GM21786 (cell line): ENCODE measurements around the gene GALNT3.

ENCODE experiments used
- ATAC-seq: cut with Tn5 transposase; IDR thresholded peaks from one replicate; pipeline ENCODE4 v1.9.1; 2021; ENCODE audit not compliant: unreplicated experiment

GALNT3 gene

DNA sequence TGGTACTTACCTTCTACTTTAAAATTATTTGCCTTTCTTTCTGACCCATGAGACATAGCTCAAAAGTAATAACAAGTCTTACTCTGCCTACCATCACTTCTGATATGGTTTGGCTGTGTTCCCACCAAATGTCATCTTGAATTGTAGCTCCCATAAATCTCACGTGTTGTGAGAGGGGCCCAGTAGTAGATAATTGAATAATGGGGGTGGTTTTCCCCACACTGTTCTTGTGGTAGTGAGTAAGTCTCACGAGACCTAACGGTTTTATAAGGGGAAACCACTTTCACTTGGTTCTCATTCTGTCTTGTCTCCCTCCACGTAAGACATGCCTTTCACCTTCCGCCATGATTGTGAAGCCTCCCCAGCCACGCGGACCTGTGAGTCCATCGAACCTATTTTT, 47.5 kb downstream of the GALNT3 start:
- no peak for ATAC-seq

DNA sequence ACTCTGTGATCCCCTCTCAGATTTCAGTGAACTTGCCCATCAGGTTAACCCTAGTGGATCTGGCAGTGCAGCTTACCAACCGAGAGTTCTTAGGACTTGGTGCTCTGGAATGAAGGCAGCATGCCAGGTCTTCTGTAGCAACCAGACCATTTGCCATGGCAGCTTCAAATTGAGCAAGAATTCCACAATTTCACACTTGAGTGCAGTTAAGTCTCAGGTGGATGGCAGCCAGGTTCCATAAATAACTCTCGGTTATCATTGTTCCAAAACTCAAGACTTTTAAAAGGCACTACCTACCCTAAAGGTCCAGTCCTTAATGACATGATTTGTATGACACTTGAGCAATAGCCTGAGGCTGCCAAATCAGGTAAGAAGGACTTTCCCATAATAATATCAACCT, 48.1 kb downstream of the GALNT3 start:
- ATAC-seq, result no peak

DNA sequence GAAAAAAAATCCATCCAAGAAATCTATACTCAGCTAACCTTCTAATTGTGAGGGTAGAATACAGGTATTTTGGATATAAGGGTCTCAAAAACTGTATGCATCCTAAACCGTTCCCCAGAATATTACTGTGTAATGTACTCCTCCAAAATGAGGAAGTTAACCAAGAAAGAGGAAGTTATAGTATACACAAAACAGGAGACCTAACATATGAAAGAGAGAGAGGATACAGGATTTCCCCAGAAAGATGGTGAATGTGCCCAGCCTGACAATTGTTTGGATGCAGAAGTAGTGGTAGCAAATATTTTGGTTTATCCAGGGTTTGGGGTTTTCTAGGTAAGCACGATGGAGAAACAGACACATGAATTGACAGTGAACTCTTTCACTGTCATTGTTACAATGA, 50.6 kb downstream of the GALNT3 start:
- ATAC-seq, result peak; percentile 98

DNA sequence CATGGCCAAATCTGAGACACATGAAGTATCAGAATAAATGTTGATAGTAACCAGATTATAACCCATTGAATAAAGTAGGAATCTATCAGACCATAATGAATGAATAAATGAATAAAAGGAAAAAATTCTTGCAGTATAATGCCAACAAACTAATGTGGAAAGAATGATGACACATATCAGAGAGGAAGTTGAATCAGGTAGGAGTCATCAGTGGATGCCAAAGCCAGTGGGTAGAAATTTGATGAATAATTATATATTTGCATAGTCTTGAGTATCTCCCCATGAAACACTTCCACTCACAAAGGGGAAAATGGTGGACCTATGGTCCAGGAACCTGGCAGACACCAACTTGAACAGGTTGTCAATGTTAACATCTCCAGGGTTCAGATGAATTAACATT, 68.6 kb downstream of the GALNT3 start:
- ATAC-seq, result no peak

DNA sequence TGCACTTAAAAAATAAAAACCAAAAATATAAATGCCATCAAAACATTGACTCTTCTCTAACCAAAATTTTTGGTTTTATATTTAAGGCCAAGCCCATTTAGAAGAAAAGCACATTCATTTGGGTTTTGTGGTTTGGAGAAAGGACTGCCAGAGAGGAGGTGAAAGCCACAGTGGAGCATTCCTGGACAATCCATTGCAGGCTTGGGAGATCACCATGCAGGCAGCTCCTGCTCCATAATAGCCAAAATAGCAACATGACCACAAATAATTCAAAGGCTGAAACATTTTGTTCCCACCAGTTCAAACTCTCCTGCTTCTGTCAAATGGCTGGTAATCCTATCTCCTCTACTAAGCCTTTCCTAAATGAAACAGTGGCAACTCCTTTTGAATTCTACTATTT, 73.5 kb downstream of the GALNT3 start:
- ATAC-seq, result no peak

DNA sequence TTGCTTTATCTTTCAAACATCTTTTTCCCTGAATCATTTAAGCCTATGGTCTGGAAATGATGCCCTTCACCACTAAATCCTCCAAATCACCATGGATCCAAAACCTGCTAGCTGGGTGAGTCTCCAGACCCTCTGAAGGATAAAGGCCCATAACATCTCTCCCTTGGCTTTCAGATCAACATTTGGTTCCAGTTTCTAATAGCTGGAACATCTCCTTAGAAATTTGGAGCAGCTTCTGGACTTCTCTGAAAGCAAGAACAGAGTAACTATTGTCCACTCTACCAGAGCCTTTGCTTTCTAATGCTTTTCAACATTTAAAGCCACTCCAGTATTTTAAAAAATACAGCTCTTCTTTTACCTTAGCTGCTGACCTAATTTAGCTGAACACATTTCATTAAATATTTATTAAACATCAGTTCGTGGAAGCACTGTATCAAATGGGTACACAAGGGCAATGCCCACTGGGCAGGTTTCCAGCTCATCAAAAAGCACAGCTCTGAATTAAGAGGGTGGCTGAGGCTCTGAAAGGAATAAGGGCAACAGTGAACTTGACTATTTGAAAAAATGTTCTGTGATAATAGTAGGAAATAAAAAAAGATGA, 75.3 kb downstream of the GALNT3 start:
- ATAC-seq, result no peak

DNA sequence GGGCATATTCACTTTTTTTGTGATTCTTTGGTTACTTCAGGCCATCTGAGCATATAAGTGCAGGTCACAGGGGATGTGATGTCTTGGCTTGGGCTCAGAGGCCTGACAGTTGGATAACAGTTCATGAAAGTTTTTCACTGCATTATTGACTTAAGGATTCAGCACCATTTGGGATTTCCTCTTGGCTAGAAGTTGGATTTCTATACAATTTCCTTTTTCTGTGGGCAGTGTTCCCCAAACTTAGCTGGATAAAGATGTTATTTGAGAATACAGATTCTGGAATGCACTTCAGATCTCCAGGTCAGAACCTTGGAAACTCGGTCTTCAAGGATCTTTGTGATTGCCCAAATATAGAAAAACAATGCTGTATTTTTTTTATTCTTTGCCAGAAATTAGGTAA, 78.0 kb downstream of the GALNT3 start:
- no peak for ATAC-seq

DNA sequence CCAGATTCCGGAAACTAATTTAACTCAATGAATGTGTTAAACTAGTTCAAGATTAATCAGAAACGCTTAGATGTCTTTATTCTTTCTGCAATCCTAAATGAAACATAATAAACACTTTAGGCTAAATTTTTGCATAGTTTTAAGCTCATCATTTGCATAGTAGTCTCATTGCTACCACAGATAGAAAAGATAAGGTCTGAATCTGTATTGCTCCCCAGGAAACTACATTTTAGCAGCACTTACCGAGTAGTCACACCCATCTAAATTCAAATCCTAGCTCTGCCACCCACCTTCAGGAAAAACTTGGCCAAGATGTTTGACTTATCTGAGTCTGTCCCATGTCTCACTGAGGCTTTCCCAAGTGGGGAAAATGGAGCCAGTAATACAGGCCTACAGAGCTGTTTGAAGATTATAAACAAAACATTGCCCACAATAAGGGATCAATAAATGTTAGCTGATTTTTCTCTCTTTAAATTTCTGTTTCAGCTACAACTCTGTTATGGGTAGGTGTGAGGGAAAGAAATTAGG, 87.0 kb downstream of the GALNT3 start:
- ATAC-seq, result no peak

DNA sequence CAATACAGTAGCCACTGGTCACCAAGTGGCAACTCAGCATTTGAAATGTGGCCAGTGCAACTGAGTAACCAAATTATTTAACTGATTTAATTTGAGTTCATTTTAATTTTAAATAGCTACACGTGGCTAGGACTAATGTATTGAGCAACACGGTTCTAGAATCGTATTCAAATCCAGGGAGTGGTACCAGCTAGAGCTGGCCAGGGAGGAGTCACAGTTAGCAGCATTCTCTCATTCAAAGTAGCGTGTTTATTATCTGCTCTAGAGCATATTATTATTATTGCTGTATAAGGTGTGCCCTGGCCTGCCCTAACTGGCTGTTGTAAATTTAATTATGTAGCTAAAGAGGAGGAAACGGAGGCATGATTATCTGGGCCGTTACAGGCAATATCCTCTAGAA, 92.9 kb downstream of the GALNT3 start:
- ATAC-seq, result no peak

DNA sequence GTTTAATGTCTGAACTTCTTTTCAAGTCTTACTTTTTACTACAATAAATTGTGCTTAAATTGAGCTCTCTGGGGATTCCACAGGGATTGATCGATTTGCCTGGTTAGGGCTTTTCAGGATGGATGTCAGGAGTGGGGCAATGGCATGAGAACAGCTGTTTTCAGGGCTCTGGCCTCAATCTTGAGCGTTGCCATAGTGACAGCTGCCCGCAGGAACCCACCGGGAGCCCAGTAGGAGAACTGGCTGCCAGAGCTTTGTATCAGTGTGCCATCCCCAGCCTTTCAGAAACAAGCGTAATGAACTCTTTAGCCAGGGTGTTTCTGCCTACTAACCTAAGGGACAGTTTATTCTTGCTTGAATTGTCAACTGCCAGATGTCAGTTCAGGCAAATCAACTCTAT, 93.5 kb downstream of the GALNT3 start:
- ATAC-seq, result no peak

DNA sequence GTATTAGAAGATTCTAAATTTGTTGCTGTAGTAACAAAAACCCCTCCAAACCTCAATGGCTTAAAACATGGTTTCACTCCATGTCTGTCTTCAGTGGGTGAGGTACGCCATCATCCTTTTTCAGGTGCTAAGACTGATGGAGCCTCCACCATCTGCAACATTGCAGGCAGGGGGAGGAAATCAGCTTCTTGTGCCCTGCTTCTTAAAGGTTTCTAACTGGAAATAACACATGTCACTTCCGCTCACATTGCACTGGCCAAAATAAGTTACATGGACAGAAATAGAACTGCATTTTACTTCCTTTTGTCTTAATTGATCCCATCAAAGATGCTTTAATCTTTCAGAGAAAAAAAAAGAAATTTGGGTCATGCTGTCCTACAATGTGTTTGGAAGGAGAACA, 94.1 kb downstream of the GALNT3 start:
- peak; percentile 35 for ATAC-seq

DNA sequence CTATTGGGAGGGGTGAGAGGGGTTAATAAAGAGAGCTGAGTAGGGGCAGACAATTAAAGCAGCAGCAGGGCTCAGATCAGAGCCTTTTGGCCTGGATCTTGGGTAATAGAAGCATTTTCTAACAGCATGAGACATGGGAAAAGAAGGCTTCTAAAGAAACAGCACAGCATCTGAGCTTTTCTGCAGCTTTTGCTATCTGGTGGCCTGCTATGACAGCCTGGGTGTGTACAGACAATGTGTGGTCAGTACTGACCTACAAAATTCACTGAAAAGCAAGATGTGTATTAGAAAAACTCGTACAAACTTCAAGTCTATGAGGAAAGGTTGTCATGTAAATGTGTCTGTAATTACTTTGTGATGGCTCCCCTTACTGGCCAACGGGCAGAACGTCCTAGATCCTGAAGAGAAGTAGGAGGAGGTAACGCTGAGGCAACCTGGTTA, 95.6 kb downstream of the GALNT3 start:
- peak; percentile 81 for ATAC-seq

DNA sequence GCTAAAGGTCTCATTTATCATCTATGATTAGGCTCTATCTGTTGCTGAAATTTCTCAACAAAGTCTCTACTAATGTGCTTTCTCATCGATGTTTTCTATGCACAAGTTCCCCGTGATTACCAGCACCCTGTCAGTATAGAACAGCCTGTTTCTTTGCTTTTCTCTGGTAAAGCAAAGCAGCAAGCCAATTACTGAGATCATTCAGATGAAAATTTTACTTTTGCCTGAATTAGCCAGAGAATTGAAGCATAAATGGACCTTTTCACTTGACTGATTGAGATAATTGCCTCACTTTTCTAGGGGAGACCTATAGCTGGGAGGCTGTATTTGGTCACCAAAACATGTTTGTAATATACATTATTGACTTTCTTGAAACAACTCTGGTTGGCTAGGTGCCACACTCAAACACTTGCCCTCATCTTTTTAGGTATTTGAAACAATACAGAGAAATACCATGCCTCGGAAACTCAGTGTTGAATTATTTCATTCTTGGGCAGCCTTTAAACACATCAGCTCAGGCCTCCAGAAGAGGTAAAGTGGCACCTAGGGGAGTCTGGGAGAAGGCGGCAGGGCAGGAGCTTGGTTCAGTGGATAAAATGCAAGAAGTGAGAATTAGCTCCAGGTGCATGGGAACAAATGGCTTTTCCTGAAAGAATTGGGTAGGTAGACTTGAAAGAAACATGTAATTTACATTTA, 96.2 kb downstream of the GALNT3 start:
- ATAC-seq, result no peak
